CD14-positive monocyte (primary cell): ENCODE results near the gene MAGEA8. TPM values are rescaled to one million over a fixed set of nuclear protein-coding genes. Genes with fewer than 3 reads are reported as not detected.
A peak's percentile ranks its signal among the peaks of the same experiment; 100 is the strongest.
"Not testable (repeated sequence)": the region's sequence is repeated elsewhere in the genome, so short reads cannot be mapped to it uniquely, and the experiment has no call there.

Experiments used
- DNase-seq, 3 donors: peaks; one replicate each; pipeline ENCODE4 v3.0.0-alpha.2; 2011 to 2022
- H2AFZ ChIP-seq: 2 replicates; pipeline ENCODE4 v1.6.0; 2012; ENCODE audit warnings: mild to moderate bottlenecking, low read depth, low read length, inconsistent platforms; ENCODE audit not compliant: insufficient read depth, poor library complexity, severe bottlenecking
- H3K27ac ChIP-seq, 2 donors: 1 replicate in 1 of 2; 2 replicates in 1 of 2; pipeline ENCODE4 v1.5.1; 2012 to 2013; ENCODE audit warnings: low read length in 2 of 2, control low read depth in 1 of 2, inconsistent platforms in 1 of 2, low read depth in 1 of 2, mild to moderate bottlenecking in 1 of 2
- H3K27me3 ChIP-seq, 2 donors: one replicate each; pipeline versions ENCODE4 v1.6.0 to v1.6.1; 2011 to 2013; ENCODE audit warnings: low read length in 2 of 2; ENCODE audit not compliant: control insufficient read depth in 2 of 2, insufficient read depth in 2 of 2
- H3K36me3 ChIP-seq, 2 donors: replicated peaks in 1 of 2; 1 replicate in 1 of 2; 2 replicates in 1 of 2; pipeline versions ENCODE4 v1.5.1 to v1.6.1; 2012 to 2013; ENCODE audit warnings: low read length in 2 of 2, control low read depth in 1 of 2, inconsistent platforms in 1 of 2, mild to moderate bottlenecking in 1 of 2; ENCODE audit not compliant: insufficient read depth in 2 of 2, control insufficient read depth in 1 of 2
- H3K4me1 ChIP-seq, 2 donors: 1 replicate in 1 of 2; 2 replicates in 1 of 2; pipeline versions ENCODE4 v1.5.1 to v1.6.1; 2012 to 2013; ENCODE audit warnings: low read length in 2 of 2, control low read depth in 1 of 2, inconsistent platforms in 1 of 2, mild to moderate bottlenecking in 1 of 2, moderate library complexity in 1 of 2; ENCODE audit not compliant: insufficient read depth in 2 of 2, control insufficient read depth in 1 of 2
- H3K4me2 ChIP-seq: replicated peaks from 2 replicates; pipeline ENCODE3; 2012; ENCODE audit warnings: low read length, moderate library complexity, mild to moderate bottlenecking; ENCODE audit not compliant: poor library complexity, severe bottlenecking; ENCODE audit errors: extremely low read depth
- H3K4me3 ChIP-seq, 3 experiments: fragments of 200-600 bp in 1 of 3; sonication (generic) in 1 of 3; replicated peaks in 1 of 3; 1 replicate in 2 of 3; 2 replicates in 1 of 3; pipeline ENCODE4 v1.5.1; 2011 to 2013; ENCODE audit warnings: low read length in 3 of 3, mild to moderate bottlenecking in 3 of 3, control low read depth in 2 of 3, low read depth in 2 of 3, inconsistent platforms in 1 of 3, moderate library complexity in 1 of 3
- H3K79me2 ChIP-seq: 2 replicates; pipeline ENCODE4 v1.6.0; 2012; ENCODE audit warnings: mild to moderate bottlenecking, control low read depth, inconsistent platforms, low read length, moderate library complexity; ENCODE audit not compliant: insufficient read depth
- H3K9ac ChIP-seq: 2 replicates; pipeline ENCODE4 v1.6.0; 2017; ENCODE audit warnings: low read length, mild to moderate bottlenecking; ENCODE audit not compliant: insufficient read depth, poor library complexity, severe bottlenecking
- H3K9me3 ChIP-seq, 2 donors: replicated peaks in 1 of 2; 1 replicate in 1 of 2; 2 replicates in 1 of 2; pipeline versions ENCODE4 v1.5.1 to v1.6.1; 2012 to 2013; ENCODE audit warnings: low read length in 2 of 2, control low read depth in 1 of 2; ENCODE audit not compliant: control insufficient read depth in 1 of 2, insufficient read depth in 1 of 2
- H4K20me1 ChIP-seq: 2 replicates; pipeline ENCODE4 v1.6.0; 2012; ENCODE audit warnings: mild to moderate bottlenecking, low read length, control low read depth, moderate library complexity; ENCODE audit not compliant: insufficient read depth
- H3K27ac Mint-ChIP-seq, 7 donors: one replicate each; pipeline ENCODE4 v1.8.0; 2020; ENCODE audit warnings: mild to moderate bottlenecking in 7 of 7, mixed read lengths in 7 of 7, moderate library complexity in 6 of 7, inconsistent platforms in 2 of 7
- H3K27me3 Mint-ChIP-seq, 3 donors: one replicate each; pipeline ENCODE4 v1.8.0; 2021 to 2022; ENCODE audit warnings: low read depth in 3 of 3, mild to moderate bottlenecking in 3 of 3, mixed read lengths in 3 of 3, moderate library complexity in 3 of 3, inconsistent platforms in 1 of 3
- H3K36me3 Mint-ChIP-seq, 2 donors: one replicate each; pipeline ENCODE4 v1.8.0; 2020; ENCODE audit warnings: mixed read lengths in 2 of 2, inconsistent platforms in 1 of 2, mild to moderate bottlenecking in 1 of 2
- H3K4me1 Mint-ChIP-seq: one replicate; pipeline ENCODE4 v1.8.0; 2020; ENCODE audit warnings: mild to moderate bottlenecking, mixed read lengths
- H3K4me3 Mint-ChIP-seq, 2 donors: one replicate each; pipeline ENCODE4 v1.8.0; 2020; ENCODE audit warnings: mild to moderate bottlenecking in 2 of 2, mixed read lengths in 2 of 2, moderate library complexity in 1 of 2
- H3K9me3 Mint-ChIP-seq, 7 donors: one replicate each; pipeline ENCODE4 v1.8.0; 2020 to 2022; ENCODE audit warnings: mixed read lengths in 7 of 7, mild to moderate bottlenecking in 6 of 7, moderate library complexity in 6 of 7, inconsistent platforms in 2 of 7
- WGBS: methylation state at CpG from one replicate; pipeline ENCODE4 v1.1.5; 2013; ENCODE audit warnings: missing lambda C conversion rate; ENCODE audit not compliant: insufficient coverage; 5-methylcytosine and 5-hydroxymethylcytosine counted together
- intact Hi-C, 2 donors: fragments of 100-400 bp; cut with micrococcal nuclease; formaldehyde crosslinking; loops; one replicate each; pipeline versions ENCODE4 v1.15.0 to v1.15.1; 2023
- polyA plus RNA-seq, 3 donors: library from polyadenylated mRNA; depleted of rRNA in 1 of 3; unstranded in 2 of 3; stranded (reverse) in 1 of 3; fragments of 300-500 nt in 2 of 3; fragments of >200 nt in 1 of 3; fragmentation: Illumina TruSeq in 2 of 3; gene quantifications; 1 replicate in 2 of 3; 2 replicates in 1 of 3; pipeline ENCODE4 v1.2.3, GENCODE V29; 2012 to 2021

MAGEA8 gene
- polyA plus RNA-seq, 3 donors: not detected

DNA sequence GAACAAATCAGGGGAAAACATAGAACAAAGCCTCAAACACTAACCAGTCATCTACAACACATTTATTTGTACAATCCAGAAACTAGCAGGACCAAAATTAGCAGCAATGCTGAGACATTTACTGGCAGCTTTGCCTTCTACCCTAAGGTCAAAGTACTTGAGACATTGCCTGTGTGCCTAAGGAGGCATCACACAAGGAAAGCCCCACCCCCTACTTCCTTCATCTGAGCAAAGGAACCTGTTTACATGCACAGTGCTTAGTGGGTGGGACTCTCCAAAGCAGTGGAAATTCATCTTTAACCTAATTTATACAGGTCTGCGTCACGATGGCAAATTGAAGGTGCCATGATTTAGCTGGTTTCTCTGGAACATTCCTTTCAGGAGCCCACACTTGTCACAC lies 51.2 kb downstream of the MAGEA8 start:
- H3K4me1 Mint-ChIP-seq, H2AFZ ChIP-seq, H3K79me2 ChIP-seq, intact Hi-C loops, H3K4me1 ChIP-seq, H3K27ac Mint-ChIP-seq, H3K27me3 ChIP-seq, H3K27me3 Mint-ChIP-seq, DNase-seq, H3K9me3 Mint-ChIP-seq, H3K4me2 ChIP-seq, H3K4me3 ChIP-seq, H3K27ac ChIP-seq, H4K20me1 ChIP-seq, H3K9me3 ChIP-seq, H3K4me3 Mint-ChIP-seq, H3K36me3 ChIP-seq, H3K9ac ChIP-seq: not testable (repeated sequence)
- WGBS: no CpG with 5 or more reads among the region's 2 CpGs
- peaks cover 14 to 18% of the 10 kb centered on the region in 2 donors for H3K36me3 Mint-ChIP-seq

DNA sequence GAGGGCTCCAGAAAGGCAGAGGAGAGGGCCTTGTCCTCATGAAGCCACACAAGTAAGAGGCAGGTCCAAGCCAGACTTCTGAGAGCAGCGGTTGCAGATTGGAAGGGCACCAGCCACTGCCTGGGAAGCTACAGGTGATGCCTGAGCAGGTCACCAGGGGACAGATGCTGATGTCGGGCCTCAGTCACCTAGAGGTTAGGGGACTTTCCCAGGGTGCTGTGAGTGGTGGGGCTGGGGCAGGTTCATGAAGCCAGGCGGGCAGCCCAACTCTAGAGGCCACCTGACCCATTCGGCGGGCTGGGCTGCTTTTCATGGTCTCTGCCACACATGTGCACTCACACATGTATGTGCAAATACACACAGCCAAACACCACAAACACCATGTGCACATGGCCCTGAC lies 52.0 kb downstream of the MAGEA8 start:
- H3K4me1 ChIP-seq, H3K4me3 Mint-ChIP-seq, H3K27ac ChIP-seq, H2AFZ ChIP-seq, H4K20me1 ChIP-seq, H3K9me3 Mint-ChIP-seq, intact Hi-C loops, H3K4me3 ChIP-seq, H3K27me3 ChIP-seq, H3K4me1 Mint-ChIP-seq, H3K4me2 ChIP-seq, H3K27me3 Mint-ChIP-seq, H3K9ac ChIP-seq, H3K36me3 ChIP-seq, H3K9me3 ChIP-seq, H3K79me2 ChIP-seq, DNase-seq: not testable (repeated sequence)
- Mint-ChIP-seq H3K27ac (peak overlapping the region in 1 of 7 donors; percentile 63), H3K36me3 (peaks cover 14 to 18% of the 10 kb centered on the region in 2 donors)
- WGBS: no CpG with 5 or more reads among the region's 5 CpGs

DNA sequence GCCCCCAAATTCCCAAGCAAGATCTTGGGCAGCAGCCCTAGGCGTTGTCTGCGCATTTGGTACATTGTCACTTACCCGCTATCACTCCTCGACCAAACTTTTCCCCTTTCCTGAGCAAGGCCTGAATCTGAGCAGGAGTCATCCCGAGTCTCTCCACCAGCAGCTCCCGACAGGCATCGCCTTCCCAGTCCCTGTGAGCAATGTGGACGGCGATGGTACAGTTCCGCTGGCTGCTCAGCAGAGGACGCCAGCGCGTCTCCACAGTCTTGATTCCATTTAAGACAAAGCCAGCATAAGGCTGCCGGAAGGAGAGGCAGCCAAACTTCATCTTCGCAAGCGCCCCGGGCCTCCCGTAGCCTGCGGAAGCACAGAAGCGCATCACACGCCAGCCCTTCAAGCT lies 52.6 kb downstream of the MAGEA8 start:
- DNase-seq, H3K4me1 Mint-ChIP-seq, H3K4me2 ChIP-seq, H4K20me1 ChIP-seq, H3K27ac Mint-ChIP-seq, H3K4me3 Mint-ChIP-seq, H3K9ac ChIP-seq, H3K4me3 ChIP-seq, H3K9me3 ChIP-seq, H3K27me3 ChIP-seq, H3K27ac ChIP-seq, H3K36me3 ChIP-seq, H3K4me1 ChIP-seq, intact Hi-C loops, H3K27me3 Mint-ChIP-seq, H2AFZ ChIP-seq, H3K9me3 Mint-ChIP-seq: not testable (repeated sequence)
- peaks cover 14 to 18% of the 10 kb centered on the region in 2 donors for H3K36me3 Mint-ChIP-seq
- peaks cover 11% of the 10 kb centered on the region for H3K79me2 ChIP-seq
- WGBS: no CpG with 5 or more reads among the region's 21 CpGs

Other genes starting within 250 kb of the MAGEA8 start
- 10 to 100 TPM in 2 of 3 donors, 1 to 10 TPM in 1; 9.1 to 12.8 (median 12.0) TPM for gene TMEM185A, start 249.4 kb upstream of the MAGEA8 start, polyA plus RNA-seq
- not detected for gene MAGEA11, start 169.1 kb upstream of the MAGEA8 start, polyA plus RNA-seq
- under 1 TPM in 1 of 3 donors, not detected in 2; 0.35 TPM for gene HSFX1, start 107.1 kb upstream of the MAGEA8 start, polyA plus RNA-seq
- not detected for gene MAGEA9, start 99.3 kb upstream of the MAGEA8 start, polyA plus RNA-seq
- gene HSFX4, start 48.4 kb downstream of the MAGEA8 start, polyA plus RNA-seq: not detected
- 10 to 100 TPM; 10.1 to 66.6 (median 22.5) TPM for gene EOLA2, start 57.3 kb downstream of the MAGEA8 start, polyA plus RNA-seq